HepG2 (cell line): ENCODE measurements around the gene ZNF20. TPM values are rescaled to one million over a fixed set of nuclear protein-coding genes. Genes with fewer than 3 reads are reported as not detected.

Source experiments
- NRL ChIP-seq: sonication (generic); formaldehyde crosslinking; IDR thresholded peaks from 2 replicates; pipeline ENCODE4 v1.5.0; 2020; ENCODE audit warnings: missing genetic modification reagents, mild to moderate bottlenecking, moderate library complexity, borderline replicate concordance
- RFXAP ChIP-seq: sonication (generic); formaldehyde crosslinking; IDR thresholded peaks from 2 replicates; pipeline ENCODE4 v1.4.0; 2020; ENCODE audit warnings: missing genetic modification reagents, borderline replicate concordance
- SALL1 ChIP-seq: sonication (generic); formaldehyde crosslinking; IDR thresholded peaks from 2 replicates; pipeline ENCODE4 v1.8.0; 2022; ENCODE audit warnings: mild to moderate bottlenecking, missing genetic modification reagents
- TAF1 ChIP-seq: sonication (generic); formaldehyde crosslinking; IDR thresholded peaks from 2 replicates; pipeline ENCODE4 v1.4.0; 2020; ENCODE audit warnings: missing genetic modification reagents
- ZNF432 ChIP-seq: sonication (generic); formaldehyde crosslinking; IDR thresholded peaks from 2 replicates; pipeline ENCODE4 v1.5.0; 2020; ENCODE audit warnings: missing genetic modification reagents, mild to moderate bottlenecking, borderline replicate concordance
- ZNF883 ChIP-seq: sonication (generic); formaldehyde crosslinking; IDR thresholded peaks from 2 replicates; pipeline ENCODE4 v1.5.1; 2020; ENCODE audit warnings: mild to moderate bottlenecking, missing genetic modification reagents; ENCODE audit errors: not compliant biosample characterization
- polyA plus RNA-seq, 8 experiments: library from polyadenylated mRNA; depleted of rRNA in 3 of 8; stranded (reverse) in 7 of 8; unstranded in 1 of 8; fragments of >200 nt; fragmentation: Illumina TruSeq in 4 of 8; extraction: Trizol in 4 of 8; gene quantifications; 2 replicates each; pipeline versions ENCODE4 v1.2.1 to v1.2.3, GENCODE V29; 2011 to 2016; ENCODE audit warnings: low read depth in 4 of 8, missing spikeins in 1 of 8, mixed read lengths in 1 of 8; ENCODE audit not compliant: insufficient read depth in 1 of 8
- total RNA-seq, 5 experiments: library from RNA; depleted of rRNA; stranded (reverse); fragments of >200 nt; fragmentation: Illumina TruSeq; extraction: Trizol; gene quantifications; 2 replicates each; pipeline ENCODE4 v1.2.3, GENCODE V29; 2016; ENCODE audit warnings: low read depth in 1 of 5
- TF ChIP-seq, protein P1 (sequence below): sonication (generic); formaldehyde crosslinking; IDR thresholded peaks from 2 replicates; pipeline ENCODE4 v1.4.0; 2020; ENCODE audit warnings: mild to moderate bottlenecking, missing genetic modification reagents, borderline replicate concordance
- TF ChIP-seq, protein P2 (sequence below): sonication (generic); formaldehyde crosslinking; IDR thresholded peaks from 2 replicates; pipeline ENCODE4 v1.4.0; 2020; ENCODE audit warnings: mild to moderate bottlenecking, missing genetic modification reagents, borderline replicate concordance
- TF ChIP-seq, protein P3 (sequence below): sonication (generic); formaldehyde crosslinking; IDR thresholded peaks from 2 replicates; pipeline ENCODE4 v1.5.0; 2020; ENCODE audit warnings: mild to moderate bottlenecking, missing genetic modification reagents
- TF ChIP-seq, protein P4 (sequence below): IDR thresholded peaks from 2 replicates; pipeline ENCODE4 v1.6.1; 2016; ENCODE audit warnings: control low read depth
- TF ChIP-seq, protein P5 (sequence below): sonication (generic); formaldehyde crosslinking; IDR thresholded peaks from 2 replicates; pipeline ENCODE4 v1.8.1; 2023; ENCODE audit warnings: mild to moderate bottlenecking, missing genetic modification reagents
- TF ChIP-seq, protein P6 (sequence below): sonication (generic); formaldehyde crosslinking; IDR thresholded peaks from 2 replicates; pipeline ENCODE4 v1.5.0; 2020; ENCODE audit warnings: missing genetic modification reagents
- TF ChIP-seq, protein P7 (sequence below): fragments of 450-650 bp; IDR thresholded peaks from 2 replicates; pipeline ENCODE4 v1.6.1; 2017

ZNF20 gene
- total and polyA plus RNA-seq, 2 of the 13 experiments (the other 11 are each of a cell fraction or from before 2014, with no cell fraction given) = 1.6 to 8.0 TPM

DNA sequence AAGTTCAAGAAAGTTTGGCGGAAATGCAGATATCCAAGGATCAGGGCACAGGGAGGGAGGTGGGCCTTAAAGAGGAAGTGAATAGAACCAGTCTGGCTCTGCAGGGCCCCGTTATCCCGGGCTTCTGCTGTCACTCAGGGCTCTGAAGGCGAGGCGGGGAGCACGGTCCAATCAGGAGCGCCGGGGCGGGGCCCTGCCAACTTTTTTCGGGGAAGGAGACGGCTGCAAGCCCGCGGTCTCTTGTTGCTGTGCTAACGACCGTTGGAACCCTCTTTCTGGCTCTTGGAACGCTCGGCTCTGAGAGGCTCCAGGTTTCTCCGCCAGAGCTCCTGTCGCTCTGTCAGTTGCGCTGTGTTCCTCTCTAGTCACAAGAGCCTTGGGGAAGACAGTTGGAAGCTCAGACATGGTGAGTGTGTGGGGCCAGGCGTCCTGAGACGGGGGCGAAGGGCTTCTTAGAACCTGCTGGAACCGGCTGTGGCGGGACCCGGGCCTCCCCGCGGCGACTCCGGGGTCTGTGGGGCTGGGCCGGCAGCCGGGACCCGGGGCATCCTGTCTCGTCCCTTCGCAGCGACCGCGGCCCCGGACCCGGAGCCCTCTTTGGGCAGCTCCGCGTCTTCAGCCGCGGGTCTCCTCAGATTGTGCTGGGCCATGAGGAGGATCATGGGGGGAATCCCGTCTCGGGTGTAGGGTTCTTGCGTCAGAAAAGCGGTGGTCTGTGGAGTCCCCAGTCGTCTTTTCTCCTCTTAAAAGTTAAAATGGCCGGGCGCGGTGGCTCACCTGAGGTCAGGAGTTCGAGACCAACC, 47.9 kb downstream of the ZNF20 start (continued):
- TF ChIP-seq, protein P1, sequence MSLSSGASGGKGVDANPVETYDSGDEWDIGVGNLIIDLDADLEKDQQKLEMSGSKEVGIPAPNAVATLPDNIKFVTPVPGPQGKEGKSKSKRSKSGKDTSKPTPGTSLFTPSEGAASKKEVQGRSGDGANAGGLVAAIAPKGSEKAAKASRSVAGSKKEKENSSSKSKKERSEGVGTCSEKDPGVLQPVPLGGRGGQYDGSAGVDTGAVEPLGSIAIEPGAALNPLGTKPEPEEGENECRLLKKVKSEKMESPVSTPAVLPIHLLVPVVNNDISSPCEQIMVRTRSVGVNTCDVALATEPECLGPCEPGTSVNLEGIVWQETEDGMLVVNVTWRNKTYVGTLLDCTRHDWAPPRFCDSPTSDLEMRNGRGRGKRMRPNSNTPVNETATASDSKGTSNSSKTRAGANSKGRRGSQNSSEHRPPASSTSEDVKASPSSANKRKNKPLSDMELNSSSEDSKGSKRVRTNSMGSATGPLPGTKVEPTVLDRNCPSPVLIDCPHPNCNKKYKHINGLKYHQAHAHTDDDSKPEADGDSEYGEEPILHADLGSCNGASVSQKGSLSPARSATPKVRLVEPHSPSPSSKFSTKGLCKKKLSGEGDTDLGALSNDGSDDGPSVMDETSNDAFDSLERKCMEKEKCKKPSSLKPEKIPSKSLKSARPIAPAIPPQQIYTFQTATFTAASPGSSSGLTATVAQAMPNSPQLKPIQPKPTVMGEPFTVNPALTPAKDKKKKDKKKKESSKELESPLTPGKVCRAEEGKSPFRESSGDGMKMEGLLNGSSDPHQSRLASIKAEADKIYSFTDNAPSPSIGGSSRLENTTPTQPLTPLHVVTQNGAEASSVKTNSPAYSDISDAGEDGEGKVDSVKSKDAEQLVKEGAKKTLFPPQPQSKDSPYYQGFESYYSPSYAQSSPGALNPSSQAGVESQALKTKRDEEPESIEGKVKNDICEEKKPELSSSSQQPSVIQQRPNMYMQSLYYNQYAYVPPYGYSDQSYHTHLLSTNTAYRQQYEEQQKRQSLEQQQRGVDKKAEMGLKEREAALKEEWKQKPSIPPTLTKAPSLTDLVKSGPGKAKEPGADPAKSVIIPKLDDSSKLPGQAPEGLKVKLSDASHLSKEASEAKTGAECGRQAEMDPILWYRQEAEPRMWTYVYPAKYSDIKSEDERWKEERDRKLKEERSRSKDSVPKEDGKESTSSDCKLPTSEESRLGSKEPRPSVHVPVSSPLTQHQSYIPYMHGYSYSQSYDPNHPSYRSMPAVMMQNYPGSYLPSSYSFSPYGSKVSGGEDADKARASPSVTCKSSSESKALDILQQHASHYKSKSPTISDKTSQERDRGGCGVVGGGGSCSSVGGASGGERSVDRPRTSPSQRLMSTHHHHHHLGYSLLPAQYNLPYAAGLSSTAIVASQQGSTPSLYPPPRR (CRISPR knock-in tag) = no peak
- TF ChIP-seq NRL = no peak
- TF ChIP-seq, protein P2, sequence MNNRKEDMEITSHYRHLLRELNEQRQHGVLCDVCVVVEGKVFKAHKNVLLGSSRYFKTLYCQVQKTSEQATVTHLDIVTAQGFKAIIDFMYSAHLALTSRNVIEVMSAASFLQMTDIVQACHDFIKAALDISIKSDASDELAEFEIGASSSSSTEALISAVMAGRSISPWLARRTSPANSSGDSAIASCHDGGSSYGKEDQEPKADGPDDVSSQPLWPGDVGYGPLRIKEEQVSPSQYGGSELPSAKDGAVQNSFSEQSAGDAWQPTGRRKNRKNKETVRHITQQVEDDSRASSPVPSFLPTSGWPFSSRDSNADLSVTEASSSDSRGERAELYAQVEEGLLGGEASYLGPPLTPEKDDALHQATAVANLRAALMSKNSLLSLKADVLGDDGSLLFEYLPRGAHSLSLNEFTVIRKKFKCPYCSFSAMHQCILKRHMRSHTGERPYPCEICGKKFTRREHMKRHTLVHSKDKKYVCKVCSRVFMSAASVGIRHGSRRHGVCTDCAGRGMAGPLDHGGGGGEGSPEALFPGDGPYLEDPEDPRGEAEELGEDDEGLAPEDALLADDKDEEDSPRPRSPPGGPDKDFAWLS = no peak
- TF ChIP-seq, protein P3, sequence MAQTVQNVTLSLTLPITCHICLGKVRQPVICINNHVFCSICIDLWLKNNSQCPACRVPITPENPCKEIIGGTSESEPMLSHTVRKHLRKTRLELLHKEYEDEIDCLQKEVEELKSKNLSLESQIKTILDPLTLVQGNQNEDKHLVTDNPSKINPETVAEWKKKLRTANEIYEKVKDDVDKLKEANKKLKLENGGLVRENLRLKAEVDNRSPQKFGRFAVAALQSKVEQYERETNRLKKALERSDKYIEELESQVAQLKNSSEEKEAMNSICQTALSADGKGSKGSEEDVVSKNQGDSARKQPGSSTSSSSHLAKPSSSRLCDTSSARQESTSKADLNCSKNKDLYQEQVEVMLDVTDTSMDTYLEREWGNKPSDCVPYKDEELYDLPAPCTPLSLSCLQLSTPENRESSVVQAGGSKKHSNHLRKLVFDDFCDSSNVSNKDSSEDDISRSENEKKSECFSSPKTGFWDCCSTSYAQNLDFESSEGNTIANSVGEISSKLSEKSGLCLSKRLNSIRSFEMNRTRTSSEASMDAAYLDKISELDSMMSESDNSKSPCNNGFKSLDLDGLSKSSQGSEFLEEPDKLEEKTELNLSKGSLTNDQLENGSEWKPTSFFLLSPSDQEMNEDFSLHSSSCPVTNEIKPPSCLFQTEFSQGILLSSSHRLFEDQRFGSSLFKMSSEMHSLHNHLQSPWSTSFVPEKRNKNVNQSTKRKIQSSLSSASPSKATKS (CRISPR knock-in tag) = no peak
- TF ChIP-seq, protein P4, sequence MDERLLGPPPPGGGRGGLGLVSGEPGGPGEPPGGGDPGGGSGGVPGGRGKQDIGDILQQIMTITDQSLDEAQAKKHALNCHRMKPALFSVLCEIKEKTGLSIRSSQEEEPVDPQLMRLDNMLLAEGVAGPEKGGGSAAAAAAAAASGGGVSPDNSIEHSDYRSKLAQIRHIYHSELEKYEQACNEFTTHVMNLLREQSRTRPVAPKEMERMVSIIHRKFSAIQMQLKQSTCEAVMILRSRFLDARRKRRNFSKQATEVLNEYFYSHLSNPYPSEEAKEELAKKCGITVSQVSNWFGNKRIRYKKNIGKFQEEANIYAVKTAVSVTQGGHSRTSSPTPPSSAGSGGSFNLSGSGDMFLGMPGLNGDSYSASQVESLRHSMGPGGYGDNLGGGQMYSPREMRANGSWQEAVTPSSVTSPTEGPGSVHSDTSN (CRISPR knock-in tag) = peak; percentile 82
- TF ChIP-seq RFXAP = 0 out of 2 replicates have a peak, but pooled peaks have one; percentile 46
- TF ChIP-seq SALL1 (CRISPR knock-in tag) = no peak
- TF ChIP-seq TAF1 (CRISPR knock-in tag) = peak; percentile 64
- TF ChIP-seq, protein P5, sequence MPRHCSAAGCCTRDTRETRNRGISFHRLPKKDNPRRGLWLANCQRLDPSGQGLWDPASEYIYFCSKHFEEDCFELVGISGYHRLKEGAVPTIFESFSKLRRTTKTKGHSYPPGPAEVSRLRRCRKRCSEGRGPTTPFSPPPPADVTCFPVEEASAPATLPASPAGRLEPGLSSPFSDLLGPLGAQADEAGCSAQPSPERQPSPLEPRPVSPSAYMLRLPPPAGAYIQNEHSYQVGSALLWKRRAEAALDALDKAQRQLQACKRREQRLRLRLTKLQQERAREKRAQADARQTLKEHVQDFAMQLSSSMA (CRISPR knock-in tag) = no peak
- TF ChIP-seq, protein P6, sequence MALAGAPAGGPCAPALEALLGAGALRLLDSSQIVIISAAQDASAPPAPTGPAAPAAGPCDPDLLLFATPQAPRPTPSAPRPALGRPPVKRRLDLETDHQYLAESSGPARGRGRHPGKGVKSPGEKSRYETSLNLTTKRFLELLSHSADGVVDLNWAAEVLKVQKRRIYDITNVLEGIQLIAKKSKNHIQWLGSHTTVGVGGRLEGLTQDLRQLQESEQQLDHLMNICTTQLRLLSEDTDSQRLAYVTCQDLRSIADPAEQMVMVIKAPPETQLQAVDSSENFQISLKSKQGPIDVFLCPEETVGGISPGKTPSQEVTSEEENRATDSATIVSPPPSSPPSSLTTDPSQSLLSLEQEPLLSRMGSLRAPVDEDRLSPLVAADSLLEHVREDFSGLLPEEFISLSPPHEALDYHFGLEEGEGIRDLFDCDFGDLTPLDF (CRISPR knock-in tag) = 0 out of 2 replicates have a peak, but pooled peaks have one; percentile 33
- TF ChIP-seq ZNF883 (CRISPR knock-in tag) = no peak
- no peak for TF ChIP-seq ZNF432 (CRISPR knock-in tag)
- TF ChIP-seq, protein P7, sequence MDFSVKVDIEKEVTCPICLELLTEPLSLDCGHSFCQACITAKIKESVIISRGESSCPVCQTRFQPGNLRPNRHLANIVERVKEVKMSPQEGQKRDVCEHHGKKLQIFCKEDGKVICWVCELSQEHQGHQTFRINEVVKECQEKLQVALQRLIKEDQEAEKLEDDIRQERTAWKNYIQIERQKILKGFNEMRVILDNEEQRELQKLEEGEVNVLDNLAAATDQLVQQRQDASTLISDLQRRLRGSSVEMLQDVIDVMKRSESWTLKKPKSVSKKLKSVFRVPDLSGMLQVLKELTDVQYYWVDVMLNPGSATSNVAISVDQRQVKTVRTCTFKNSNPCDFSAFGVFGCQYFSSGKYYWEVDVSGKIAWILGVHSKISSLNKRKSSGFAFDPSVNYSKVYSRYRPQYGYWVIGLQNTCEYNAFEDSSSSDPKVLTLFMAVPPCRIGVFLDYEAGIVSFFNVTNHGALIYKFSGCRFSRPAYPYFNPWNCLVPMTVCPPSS = no peak
